Measurements from ENCODE around the gene SLC35C1. TPM values are rescaled to one million over a fixed set of nuclear protein-coding genes. Genes with fewer than 3 reads are reported as not detected.

Gene SLC35C1
- total RNA-seq, 1 donor from 2014 or later: 19.5 TPM

- TF ChIP-seq, protein P1, sequence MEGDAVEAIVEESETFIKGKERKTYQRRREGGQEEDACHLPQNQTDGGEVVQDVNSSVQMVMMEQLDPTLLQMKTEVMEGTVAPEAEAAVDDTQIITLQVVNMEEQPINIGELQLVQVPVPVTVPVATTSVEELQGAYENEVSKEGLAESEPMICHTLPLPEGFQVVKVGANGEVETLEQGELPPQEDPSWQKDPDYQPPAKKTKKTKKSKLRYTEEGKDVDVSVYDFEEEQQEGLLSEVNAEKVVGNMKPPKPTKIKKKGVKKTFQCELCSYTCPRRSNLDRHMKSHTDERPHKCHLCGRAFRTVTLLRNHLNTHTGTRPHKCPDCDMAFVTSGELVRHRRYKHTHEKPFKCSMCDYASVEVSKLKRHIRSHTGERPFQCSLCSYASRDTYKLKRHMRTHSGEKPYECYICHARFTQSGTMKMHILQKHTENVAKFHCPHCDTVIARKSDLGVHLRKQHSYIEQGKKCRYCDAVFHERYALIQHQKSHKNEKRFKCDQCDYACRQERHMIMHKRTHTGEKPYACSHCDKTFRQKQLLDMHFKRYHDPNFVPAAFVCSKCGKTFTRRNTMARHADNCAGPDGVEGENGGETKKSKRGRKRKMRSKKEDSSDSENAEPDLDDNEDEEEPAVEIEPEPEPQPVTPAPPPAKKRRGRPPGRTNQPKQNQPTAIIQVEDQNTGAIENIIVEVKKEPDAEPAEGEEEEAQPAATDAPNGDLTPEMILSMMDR (conservative IDR thresholded peaks at IDR 0.05): no peak
- no peak for DNase-seq (ENCODE audit: extremely low spot score, unreplicated experiment)
- Mint-ChIP-seq H3K27ac (no peak overlapping the region), H3K4me1 (ENCODE audit: unreplicated experiment) (no peaks in the 10 kb centered on the region), H3K4me3 (no peak overlapping the region), H3K27me3 (peaks cover 8% of the 10 kb centered on the region), H3K9me3 (no peaks in the 10 kb centered on the region), H3K36me3 (no peaks in the 10 kb centered on the region)
Observed at GRCh38 chr11:45777127-45777969, 27.6 kb upstream of the SLC35C1 start.

DNA sequence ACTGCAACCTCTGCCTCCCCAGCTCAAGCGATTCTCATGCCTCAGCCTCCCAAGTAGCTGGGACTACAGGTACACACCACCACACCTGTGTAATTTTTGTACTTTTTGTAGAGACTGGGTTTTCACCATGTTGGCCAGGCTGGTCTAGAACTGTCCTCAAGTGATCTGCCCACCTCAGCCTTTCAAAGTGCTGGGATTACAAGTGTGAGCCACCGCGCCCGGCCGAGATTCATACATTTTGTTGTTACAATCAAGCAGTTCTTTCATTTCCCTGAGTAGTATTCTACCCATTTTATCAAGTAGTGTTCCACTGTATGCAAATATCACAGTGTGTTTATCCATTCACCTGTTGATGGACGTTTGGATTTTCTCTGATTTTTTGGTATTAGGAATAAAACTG, 26.6 kb upstream of the SLC35C1 start:
- Mint-ChIP-seq H3K27me3 (peaks cover 8% of the 10 kb centered on the region), H3K27ac (no peak overlapping the region), H3K4me1 (ENCODE audit: unreplicated experiment) (no peaks in the 10 kb centered on the region), H3K36me3 (no peaks in the 10 kb centered on the region), H3K9me3 (no peaks in the 10 kb centered on the region), H3K4me3 (no peak overlapping the region)
- DNase-seq (ENCODE audit: extremely low spot score, unreplicated experiment): no peak
- TF ChIP-seq, protein P1 (conservative IDR thresholded peaks at IDR 0.05): no peak

DNA sequence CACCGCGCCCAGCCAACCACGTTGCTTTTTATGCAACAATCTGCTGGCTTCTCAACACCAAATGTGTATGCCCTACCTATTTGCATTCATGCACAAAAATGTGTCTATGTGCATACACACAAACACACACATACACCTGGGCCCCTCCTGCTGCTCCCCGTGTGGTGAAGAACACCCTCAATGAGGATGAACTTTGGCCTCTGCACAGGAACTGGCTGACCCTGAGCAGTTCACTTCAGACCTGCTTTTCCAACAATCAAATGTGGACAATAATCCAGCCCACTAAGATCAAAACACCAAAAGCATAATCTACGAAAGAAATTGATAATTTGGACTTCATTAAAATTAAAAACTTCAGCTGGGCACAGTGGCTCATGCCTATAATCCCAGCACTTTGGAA, 25.3 kb upstream of the SLC35C1 start:
- DNase-seq (ENCODE audit: extremely low spot score, unreplicated experiment): no peak
- H3K9me3 Mint-ChIP-seq: no peaks in the 10 kb centered on the region
- H3K27me3 Mint-ChIP-seq: peaks cover 5% of the 10 kb centered on the region
- no peak overlapping the region for H3K27ac Mint-ChIP-seq
- no peak overlapping the region for H3K4me3 Mint-ChIP-seq
- no peaks in the 10 kb centered on the region for H3K4me1 Mint-ChIP-seq (ENCODE audit: unreplicated experiment)
- TF ChIP-seq, protein P1 (conservative IDR thresholded peaks at IDR 0.05): no peak
- no peaks in the 10 kb centered on the region for H3K36me3 Mint-ChIP-seq

GRCh38 chr11:45786272-45786671, 18.7 kb upstream of the SLC35C1 start:
- TF ChIP-seq, protein P1 (conservative IDR thresholded peaks at IDR 0.05): no peak
- peaks cover 13% of the 10 kb centered on the region for H3K27me3 Mint-ChIP-seq
- no peaks in the 10 kb centered on the region for H3K36me3 Mint-ChIP-seq
- no peak overlapping the region for H3K4me3 Mint-ChIP-seq
- H3K9me3 Mint-ChIP-seq: no peaks in the 10 kb centered on the region
- DNase-seq (ENCODE audit: extremely low spot score, unreplicated experiment): no peak
- H3K4me1 Mint-ChIP-seq (ENCODE audit: unreplicated experiment): no peaks in the 10 kb centered on the region
- H3K27ac Mint-ChIP-seq: no peak overlapping the region

DNA sequence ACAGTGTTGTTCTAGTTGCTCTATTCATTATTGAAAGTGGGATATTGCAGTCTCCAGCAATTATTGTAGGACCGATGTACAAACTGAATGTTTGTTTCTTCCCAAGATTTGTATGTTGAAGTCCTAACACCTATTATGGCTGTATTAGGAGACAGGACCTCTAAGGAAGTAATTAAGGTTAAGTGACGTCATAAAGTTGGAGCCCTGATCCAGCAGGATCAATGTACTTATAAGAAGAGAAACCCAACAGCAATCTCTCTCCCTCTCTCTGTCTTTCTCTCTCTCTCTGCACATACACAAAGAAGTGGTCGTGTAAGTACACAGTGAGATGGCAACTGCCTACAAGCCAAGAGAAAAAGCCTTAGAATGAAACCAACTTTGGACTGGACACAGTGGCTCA, 16.1 kb upstream of the SLC35C1 start:
- no peaks in the 10 kb centered on the region for H3K36me3 Mint-ChIP-seq
- DNase-seq (ENCODE audit: extremely low spot score, unreplicated experiment): no peak
- no peak overlapping the region for H3K4me3 Mint-ChIP-seq
- no peaks in the 10 kb centered on the region for H3K9me3 Mint-ChIP-seq
- H3K27ac Mint-ChIP-seq: no peak overlapping the region
- no peaks in the 10 kb centered on the region for H3K4me1 Mint-ChIP-seq (ENCODE audit: unreplicated experiment)
- TF ChIP-seq, protein P1 (conservative IDR thresholded peaks at IDR 0.05): no peak
- peaks cover 20% of the 10 kb centered on the region for H3K27me3 Mint-ChIP-seq

Measured in type B pancreatic cell (in vitro differentiated cells).